ENCODE data around the gene DNAH12. TPM values are rescaled to one million over a fixed set of nuclear protein-coding genes. Genes with fewer than 3 reads are reported as not detected.

Gene DNAH12
- total and polyA plus RNA-seq, 2 of the 13 experiments (the other 11 are each of a cell fraction or from before 2014, with no cell fraction given) = 0.11 TPM

- TF ChIP-seq ZBTB39 (CRISPR knock-in tag; IDR thresholded peaks at IDR 0.05) (peak; percentile 48; the same call in 1 of the 2 replicates), ZNF343 (CRISPR knock-in tag; IDR thresholded peaks at IDR 0.05) (0 out of 2 replicates have a peak, but pooled peaks have one; percentile 52), REPIN1 (CRISPR knock-in tag; IDR thresholded peaks at IDR 0.05; ENCODE audit: borderline replicate concordance, low read depth) (peak; percentile 99), ZNF446 (CRISPR knock-in tag; IDR thresholded peaks at IDR 0.05) (no peak), ZNF235 (CRISPR knock-in tag; IDR thresholded peaks at IDR 0.05; ENCODE audit: borderline replicate concordance) (peak; percentile 54; the same call in 1 of the 2 replicates), ELF1 (CRISPR knock-in tag; IDR thresholded peaks at IDR 0.05) (peak; percentile 97), ONECUT2 (CRISPR knock-in tag; IDR thresholded peaks at IDR 0.05) (0 out of 2 replicates have a peak, but pooled peaks have one; percentile 19), SOX6 (IDR thresholded peaks at IDR 0.05) (no peak), SOX6 (CRISPR knock-in tag; IDR thresholded peaks at IDR 0.05) (peak; percentile 57), ZNF761 (CRISPR knock-in tag; conservative IDR thresholded peaks at IDR 0.05) (no peak; the same call in 1 of the 2 replicates), EP300 (IDR thresholded peaks at IDR 0.05; ENCODE audit: low read depth in 2 of 2, low read length in 2 of 2) (peak in 1 of 2 experiments; percentile 82; a peak in 2 of 4 replicates), EP300 (CRISPR knock-in tag; IDR thresholded peaks at IDR 0.05; ENCODE audit: borderline replicate concordance) (peak; percentile 61; the same call in 1 of the 2 replicates), THAP11 (CRISPR knock-in tag; IDR thresholded peaks at IDR 0.05) (peak; percentile 94), TBP (CRISPR knock-in tag; IDR thresholded peaks at IDR 0.05) (no peak), ZNF709 (CRISPR knock-in tag; IDR thresholded peaks at IDR 0.05) (peak; percentile 87)
- TF ChIP-seq, protein P1, sequence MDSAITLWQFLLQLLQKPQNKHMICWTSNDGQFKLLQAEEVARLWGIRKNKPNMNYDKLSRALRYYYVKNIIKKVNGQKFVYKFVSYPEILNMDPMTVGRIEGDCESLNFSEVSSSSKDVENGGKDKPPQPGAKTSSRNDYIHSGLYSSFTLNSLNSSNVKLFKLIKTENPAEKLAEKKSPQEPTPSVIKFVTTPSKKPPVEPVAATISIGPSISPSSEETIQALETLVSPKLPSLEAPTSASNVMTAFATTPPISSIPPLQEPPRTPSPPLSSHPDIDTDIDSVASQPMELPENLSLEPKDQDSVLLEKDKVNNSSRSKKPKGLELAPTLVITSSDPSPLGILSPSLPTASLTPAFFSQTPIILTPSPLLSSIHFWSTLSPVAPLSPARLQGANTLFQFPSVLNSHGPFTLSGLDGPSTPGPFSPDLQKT (CRISPR knock-in tag; IDR thresholded peaks at IDR 0.05; ENCODE audit: borderline replicate concordance) = 0 out of 2 replicates have a peak, but pooled peaks have one; percentile 86
- TF ChIP-seq, protein P2, sequence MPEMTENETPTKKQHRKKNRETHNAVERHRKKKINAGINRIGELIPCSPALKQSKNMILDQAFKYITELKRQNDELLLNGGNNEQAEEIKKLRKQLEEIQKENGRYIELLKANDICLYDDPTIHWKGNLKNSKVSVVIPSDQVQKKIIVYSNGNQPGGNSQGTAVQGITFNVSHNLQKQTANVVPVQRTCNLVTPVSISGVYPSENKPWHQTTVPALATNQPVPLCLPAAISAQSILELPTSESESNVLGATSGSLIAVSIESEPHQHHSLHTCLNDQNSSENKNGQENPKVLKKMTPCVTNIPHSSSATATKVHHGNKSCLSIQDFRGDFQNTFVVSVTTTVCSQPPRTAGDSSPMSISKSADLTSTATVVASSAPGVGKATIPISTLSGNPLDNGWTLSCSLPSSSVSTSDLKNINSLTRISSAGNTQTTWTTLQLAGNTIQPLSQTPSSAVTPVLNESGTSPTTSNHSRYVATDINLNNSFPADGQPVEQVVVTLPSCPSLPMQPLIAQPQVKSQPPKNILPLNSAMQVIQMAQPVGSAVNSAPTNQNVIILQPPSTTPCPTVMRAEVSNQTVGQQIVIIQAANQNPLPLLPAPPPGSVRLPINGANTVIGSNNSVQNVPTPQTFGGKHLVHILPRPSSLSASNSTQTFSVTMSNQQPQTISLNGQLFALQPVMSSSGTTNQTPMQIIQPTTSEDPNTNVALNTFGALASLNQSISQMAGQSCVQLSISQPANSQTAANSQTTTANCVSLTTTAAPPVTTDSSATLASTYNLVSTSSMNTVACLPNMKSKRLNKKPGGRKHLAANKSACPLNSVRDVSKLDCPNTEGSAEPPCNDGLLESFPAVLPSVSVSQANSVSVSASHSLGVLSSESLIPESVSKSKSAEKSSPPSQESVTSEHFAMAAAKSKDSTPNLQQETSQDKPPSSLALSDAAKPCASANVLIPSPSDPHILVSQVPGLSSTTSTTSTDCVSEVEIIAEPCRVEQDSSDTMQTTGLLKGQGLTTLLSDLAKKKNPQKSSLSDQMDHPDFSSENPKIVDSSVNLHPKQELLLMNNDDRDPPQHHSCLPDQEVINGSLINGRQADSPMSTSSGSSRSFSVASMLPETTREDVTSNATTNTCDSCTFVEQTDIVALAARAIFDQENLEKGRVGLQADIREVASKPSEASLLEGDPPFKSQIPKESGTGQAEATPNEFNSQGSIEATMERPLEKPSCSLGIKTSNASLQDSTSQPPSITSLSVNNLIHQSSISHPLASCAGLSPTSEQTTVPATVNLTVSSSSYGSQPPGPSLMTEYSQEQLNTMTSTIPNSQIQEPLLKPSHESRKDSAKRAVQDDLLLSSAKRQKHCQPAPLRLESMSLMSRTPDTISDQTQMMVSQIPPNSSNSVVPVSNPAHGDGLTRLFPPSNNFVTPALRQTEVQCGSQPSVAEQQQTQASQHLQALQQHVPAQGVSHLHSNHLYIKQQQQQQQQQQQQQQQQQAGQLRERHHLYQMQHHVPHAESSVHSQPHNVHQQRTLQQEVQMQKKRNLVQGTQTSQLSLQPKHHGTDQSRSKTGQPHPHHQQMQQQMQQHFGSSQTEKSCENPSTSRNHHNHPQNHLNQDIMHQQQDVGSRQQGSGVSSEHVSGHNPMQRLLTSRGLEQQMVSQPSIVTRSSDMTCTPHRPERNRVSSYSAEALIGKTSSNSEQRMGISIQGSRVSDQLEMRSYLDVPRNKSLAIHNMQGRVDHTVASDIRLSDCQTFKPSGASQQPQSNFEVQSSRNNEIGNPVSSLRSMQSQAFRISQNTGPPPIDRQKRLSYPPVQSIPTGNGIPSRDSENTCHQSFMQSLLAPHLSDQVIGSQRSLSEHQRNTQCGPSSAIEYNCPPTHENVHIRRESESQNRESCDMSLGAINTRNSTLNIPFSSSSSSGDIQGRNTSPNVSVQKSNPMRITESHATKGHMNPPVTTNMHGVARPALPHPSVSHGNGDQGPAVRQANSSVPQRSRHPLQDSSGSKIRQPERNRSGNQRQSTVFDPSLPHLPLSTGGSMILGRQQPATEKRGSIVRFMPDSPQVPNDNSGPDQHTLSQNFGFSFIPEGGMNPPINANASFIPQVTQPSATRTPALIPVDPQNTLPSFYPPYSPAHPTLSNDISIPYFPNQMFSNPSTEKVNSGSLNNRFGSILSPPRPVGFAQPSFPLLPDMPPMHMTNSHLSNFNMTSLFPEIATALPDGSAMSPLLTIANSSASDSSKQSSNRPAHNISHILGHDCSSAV (CRISPR knock-in tag; IDR thresholded peaks at IDR 0.05; ENCODE audit: borderline replicate concordance) = no peak
Measured at GRCh38 chr3:57555738-57556458, 11.8 kb upstream of the DNAH12 start, which contains the start of gene PDE12 (continued).

Measured in HepG2 (cell line).